Panc1 (cell line): ENCODE results near the gene GSTA5. TPM values are rescaled to one million over a fixed set of nuclear protein-coding genes. Genes with fewer than 3 reads are reported as not detected.
"Not testable (repeated sequence)": the region's sequence is repeated elsewhere in the genome, so short reads cannot be mapped to it uniquely, and the experiment has no call there.

ENCODE experiments used
- ATAC-seq: fragments of 200-7000 bp; cut with Tn5 transposase; 2 replicates; pipeline ENCODE4 v1.9.1; 2020; ENCODE audit warnings: mild to moderate bottlenecking, moderate library complexity
- BruUV-seq: library from RNA; stranded (reverse); fragments of 400-500 nt; replicated peaks from 2 replicates; lab custom pipeline; 2021; lab: Mats Ljungman, UMichigan
- CTCF ChIA-PET: fragments of 300-600 bp; sonication (Branson Sonifier 250); formaldehyde crosslinking; loops from one replicate; lab custom pipeline; 2022; ENCODE audit warnings: antibody characterized with exemption; lab: Charles Lee
- POLR2A ChIA-PET: fragments of 300-600 bp; sonication (Branson Sonifier 250); formaldehyde crosslinking; loops from one replicate; lab custom pipeline; 2022; ENCODE audit warnings: antibody characterized with exemption; lab: Charles Lee
- DNase-seq: peaks from one replicate; pipeline ENCODE4 v3.0.0-alpha.2; 2010; ENCODE audit warnings: low read depth, low spot score
- H3K27ac ChIP-seq: 2 replicates; pipeline ENCODE4 v1.5.1; 2011; ENCODE audit warnings: mild to moderate bottlenecking, low read length, inconsistent platforms
- H3K27me3 ChIP-seq: fragments of 200-500 bp; sonication (Bioruptor generic); 2 replicates; pipeline ENCODE4 v1.6.0; 2014; ENCODE audit warnings: low read length, inconsistent platforms; ENCODE audit not compliant: control insufficient read depth, insufficient read depth
- H3K36me3 ChIP-seq: fragments of 200-500 bp; sonication (Bioruptor generic); 2 replicates; pipeline ENCODE4 v1.5.1; 2014; ENCODE audit warnings: inconsistent platforms, mild to moderate bottlenecking, low read length, moderate library complexity; ENCODE audit not compliant: control insufficient read depth, insufficient read depth
- H3K4me1 ChIP-seq: 2 replicates; pipeline ENCODE4 v1.5.1; 2011; ENCODE audit warnings: inconsistent platforms, mild to moderate bottlenecking, low read length, moderate library complexity; ENCODE audit not compliant: control insufficient read depth, insufficient read depth
- H3K4me3 ChIP-seq, 2 experiments: 2 replicates each; pipeline ENCODE4 v1.5.1; 2011 to 2012; ENCODE audit warnings: low read depth in 2 of 2, low read length in 2 of 2, mild to moderate bottlenecking in 2 of 2, inconsistent platforms in 1 of 2, moderate library complexity in 1 of 2
- H3K9me3 ChIP-seq: fragments of 200-500 bp; sonication (Bioruptor generic); 2 replicates; pipeline ENCODE4 v1.5.1; 2014; ENCODE audit warnings: low read depth, mild to moderate bottlenecking, inconsistent platforms, low read length, moderate library complexity; ENCODE audit not compliant: control insufficient read depth, insufficient read depth
- POLR2AphosphoS5 ChIP-seq: IDR thresholded peaks from 2 replicates; pipeline ENCODE4 v1.6.1; 2012; ENCODE audit warnings: mild to moderate bottlenecking, low read depth, low read length, moderate library complexity
- SIN3A ChIP-seq: IDR thresholded peaks from 2 replicates; pipeline ENCODE4 v1.6.1; 2012; ENCODE audit warnings: low read depth, mild to moderate bottlenecking, low read length, moderate library complexity, borderline replicate concordance; ENCODE audit not compliant: insufficient read depth
- TCF7L2 ChIP-seq: IDR thresholded peaks from 2 replicates; pipeline ENCODE4 v1.6.1; 2011; ENCODE audit warnings: mild to moderate bottlenecking, low read depth, low read length, inconsistent platforms
- in situ Hi-C: cut with HindIII; loops from 2 replicates; pipeline ENCODE4 v1.10.0; 2016; ENCODE audit warnings: low sequenced_read_pairs, low pct_unique_long_range_greater_than_20kb
- intact Hi-C: fragments of 100-400 bp; cut with micrococcal nuclease; formaldehyde crosslinking; loops from one replicate; pipeline ENCODE4 v1.10.0; 2022; ENCODE audit not compliant: unreplicated experiment
- total RNA-seq: library from RNA; stranded (reverse); gene quantifications from one replicate; pipeline ENCODE4 v1.2.1, GENCODE V29; 2021; ENCODE audit not compliant: unreplicated experiment
- TF ChIP-seq, protein P1 (sequence below): fragments of 450-650 bp; IDR thresholded peaks from 2 replicates; pipeline ENCODE4 v1.5.1; 2017; ENCODE audit warnings: mild to moderate bottlenecking
- TF ChIP-seq, protein P2 (sequence below), 2 experiments: IDR thresholded peaks; 2 replicates each; pipeline ENCODE4 v1.6.1; 2011 to 2012; ENCODE audit warnings: low read depth in 2 of 2, control low read depth in 1 of 2, low read length in 1 of 2, mild to moderate bottlenecking in 1 of 2, moderate library complexity in 1 of 2; ENCODE audit not compliant: insufficient read depth in 1 of 2

Gene GSTA5
- total RNA-seq, 1 experiment from 2014 or later: not detected

DNA sequence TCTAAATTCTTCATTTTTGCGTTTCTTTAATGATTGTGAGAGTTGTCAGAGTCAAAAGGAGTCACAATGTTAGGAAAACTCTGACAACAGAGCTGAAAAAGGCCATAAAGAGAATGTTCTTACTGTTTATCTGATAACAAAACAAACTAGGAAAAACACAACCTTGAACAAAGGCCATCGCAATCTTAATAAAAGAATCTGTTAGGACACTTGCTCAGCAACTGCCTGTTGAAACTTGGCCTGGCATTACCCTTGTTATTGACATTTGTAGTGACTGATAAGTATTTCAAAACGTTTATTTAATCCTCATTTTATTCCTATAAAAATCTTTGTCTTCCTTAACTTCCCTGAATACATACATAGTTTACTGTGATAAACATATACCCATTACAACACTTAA is 52.7 kb downstream of the GSTA5 start:
- H3K9me3 ChIP-seq: no peaks in the 10 kb centered on the region
- no peaks in the 10 kb centered on the region for H3K4me1 ChIP-seq
- ChIA-PET POLR2A (no interaction called here), CTCF (no interaction called here)
- no peaks in the 10 kb centered on the region for H3K36me3 ChIP-seq
- BruUV-seq: no TSS peak
- ATAC-seq (no peak), DNase-seq (no peak)
- intact Hi-C loops (no loop called here), in situ Hi-C loops (no loop called here)
- H3K4me3 ChIP-seq: no peak overlapping the region
- H3K27me3 ChIP-seq: no peaks in the 10 kb centered on the region
- H3K27ac ChIP-seq: no peak overlapping the region
- TF ChIP-seq, protein P1, sequence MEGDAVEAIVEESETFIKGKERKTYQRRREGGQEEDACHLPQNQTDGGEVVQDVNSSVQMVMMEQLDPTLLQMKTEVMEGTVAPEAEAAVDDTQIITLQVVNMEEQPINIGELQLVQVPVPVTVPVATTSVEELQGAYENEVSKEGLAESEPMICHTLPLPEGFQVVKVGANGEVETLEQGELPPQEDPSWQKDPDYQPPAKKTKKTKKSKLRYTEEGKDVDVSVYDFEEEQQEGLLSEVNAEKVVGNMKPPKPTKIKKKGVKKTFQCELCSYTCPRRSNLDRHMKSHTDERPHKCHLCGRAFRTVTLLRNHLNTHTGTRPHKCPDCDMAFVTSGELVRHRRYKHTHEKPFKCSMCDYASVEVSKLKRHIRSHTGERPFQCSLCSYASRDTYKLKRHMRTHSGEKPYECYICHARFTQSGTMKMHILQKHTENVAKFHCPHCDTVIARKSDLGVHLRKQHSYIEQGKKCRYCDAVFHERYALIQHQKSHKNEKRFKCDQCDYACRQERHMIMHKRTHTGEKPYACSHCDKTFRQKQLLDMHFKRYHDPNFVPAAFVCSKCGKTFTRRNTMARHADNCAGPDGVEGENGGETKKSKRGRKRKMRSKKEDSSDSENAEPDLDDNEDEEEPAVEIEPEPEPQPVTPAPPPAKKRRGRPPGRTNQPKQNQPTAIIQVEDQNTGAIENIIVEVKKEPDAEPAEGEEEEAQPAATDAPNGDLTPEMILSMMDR: no peak
- TF ChIP-seq POLR2AphosphoS5 (no peak), TCF7L2 (no peak), SIN3A (no peak)
- TF ChIP-seq, protein P2, sequence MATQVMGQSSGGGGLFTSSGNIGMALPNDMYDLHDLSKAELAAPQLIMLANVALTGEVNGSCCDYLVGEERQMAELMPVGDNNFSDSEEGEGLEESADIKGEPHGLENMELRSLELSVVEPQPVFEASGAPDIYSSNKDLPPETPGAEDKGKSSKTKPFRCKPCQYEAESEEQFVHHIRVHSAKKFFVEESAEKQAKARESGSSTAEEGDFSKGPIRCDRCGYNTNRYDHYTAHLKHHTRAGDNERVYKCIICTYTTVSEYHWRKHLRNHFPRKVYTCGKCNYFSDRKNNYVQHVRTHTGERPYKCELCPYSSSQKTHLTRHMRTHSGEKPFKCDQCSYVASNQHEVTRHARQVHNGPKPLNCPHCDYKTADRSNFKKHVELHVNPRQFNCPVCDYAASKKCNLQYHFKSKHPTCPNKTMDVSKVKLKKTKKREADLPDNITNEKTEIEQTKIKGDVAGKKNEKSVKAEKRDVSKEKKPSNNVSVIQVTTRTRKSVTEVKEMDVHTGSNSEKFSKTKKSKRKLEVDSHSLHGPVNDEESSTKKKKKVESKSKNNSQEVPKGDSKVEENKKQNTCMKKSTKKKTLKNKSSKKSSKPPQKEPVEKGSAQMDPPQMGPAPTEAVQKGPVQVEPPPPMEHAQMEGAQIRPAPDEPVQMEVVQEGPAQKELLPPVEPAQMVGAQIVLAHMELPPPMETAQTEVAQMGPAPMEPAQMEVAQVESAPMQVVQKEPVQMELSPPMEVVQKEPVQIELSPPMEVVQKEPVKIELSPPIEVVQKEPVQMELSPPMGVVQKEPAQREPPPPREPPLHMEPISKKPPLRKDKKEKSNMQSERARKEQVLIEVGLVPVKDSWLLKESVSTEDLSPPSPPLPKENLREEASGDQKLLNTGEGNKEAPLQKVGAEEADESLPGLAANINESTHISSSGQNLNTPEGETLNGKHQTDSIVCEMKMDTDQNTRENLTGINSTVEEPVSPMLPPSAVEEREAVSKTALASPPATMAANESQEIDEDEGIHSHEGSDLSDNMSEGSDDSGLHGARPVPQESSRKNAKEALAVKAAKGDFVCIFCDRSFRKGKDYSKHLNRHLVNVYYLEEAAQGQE (IDR thresholded peaks at IDR 0.05; ENCODE audit: insufficient read depth in 1 of 2, low read depth in 2 of 2, low read length in 1 of 2): no peak

DNA sequence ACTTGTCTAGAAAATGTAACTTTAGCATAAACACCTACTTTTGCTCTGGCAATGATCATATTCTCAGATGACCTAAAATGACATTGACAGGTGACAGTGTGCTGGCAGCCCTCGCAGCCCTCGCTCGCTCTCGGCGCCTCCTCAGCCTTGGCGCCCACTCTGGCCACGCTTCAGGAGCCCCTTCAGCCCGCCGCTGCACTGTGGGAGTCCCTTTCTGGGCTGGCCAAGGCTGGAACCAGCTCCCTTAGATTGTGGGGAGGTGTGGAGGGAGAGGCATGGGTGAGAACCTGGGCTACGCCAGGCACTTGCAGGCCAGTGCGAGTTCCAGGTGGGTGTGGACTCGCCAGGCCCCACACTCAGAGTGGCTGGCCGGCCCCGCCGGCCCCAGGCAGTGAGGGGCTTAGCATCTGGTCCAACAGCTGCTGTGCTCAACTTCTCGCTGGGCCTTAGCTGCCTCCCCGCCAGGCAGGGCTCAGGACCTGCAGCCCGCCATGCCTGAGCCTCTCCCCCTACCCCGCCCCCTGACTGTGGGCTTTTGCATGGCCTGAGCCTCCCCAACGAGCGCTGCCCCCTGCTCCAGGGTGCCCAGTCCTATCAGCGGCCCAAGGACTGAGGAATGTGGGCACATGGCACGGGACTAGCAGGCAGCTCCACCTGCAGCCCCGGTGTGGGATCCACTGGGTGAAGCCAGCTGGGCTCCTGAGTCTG is 54.2 kb downstream of the GSTA5 start:
- in situ Hi-C loops: no loop called here
- ChIA-PET CTCF (no interaction called here), POLR2A (no interaction called here)
- ATAC-seq (no peak), DNase-seq (no peak)
- intact Hi-C loops: no loop called here
- BruUV-seq: no TSS peak
- H3K9me3 ChIP-seq: no peaks in the 10 kb centered on the region
- no peaks in the 10 kb centered on the region for H3K4me1 ChIP-seq
- no peak overlapping the region for H3K4me3 ChIP-seq
- H3K36me3 ChIP-seq: no peaks in the 10 kb centered on the region
- H3K27ac ChIP-seq: no peak overlapping the region
- H3K27me3 ChIP-seq: no peaks in the 10 kb centered on the region; the same call in 1 of the 2 replicates
- TF ChIP-seq POLR2AphosphoS5: no peak
- TF ChIP-seq, protein P2 (IDR thresholded peaks at IDR 0.05; ENCODE audit: insufficient read depth in 1 of 2, low read depth in 2 of 2, low read length in 1 of 2): no peak
- no peak for TF ChIP-seq SIN3A
- TF ChIP-seq, protein P1: no peak
- TF ChIP-seq TCF7L2: no peak

DNA sequence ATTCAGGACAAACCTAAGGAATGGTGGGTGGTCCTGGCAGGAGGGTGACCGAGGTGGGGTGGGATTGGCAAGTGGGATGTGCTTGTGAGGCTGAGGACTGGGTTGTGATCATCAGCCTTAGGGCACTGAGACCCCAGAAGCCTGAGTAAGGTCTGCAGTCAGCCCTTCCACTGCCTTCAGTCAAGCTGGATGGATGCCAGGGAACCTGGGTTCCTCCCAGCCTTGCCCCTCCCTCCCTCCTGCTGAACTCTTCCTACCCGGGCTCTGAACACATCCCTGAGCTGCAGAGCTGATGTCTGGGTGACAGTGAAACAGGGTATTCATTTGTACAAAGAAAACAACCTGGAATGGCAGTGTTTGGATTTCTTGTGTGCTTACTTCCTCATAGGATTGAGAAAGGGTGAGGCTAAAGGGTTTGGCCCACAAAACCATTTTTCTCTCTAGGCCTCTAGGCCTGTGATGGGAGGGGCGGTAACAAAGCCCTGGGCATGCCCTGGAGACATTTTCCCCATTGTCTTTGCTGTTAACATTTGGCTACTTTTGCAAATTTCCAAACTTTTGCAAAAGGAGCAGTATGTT is 57.8 kb downstream of the GSTA5 start:
- intact Hi-C loops, BruUV-seq, POLR2A ChIA-PET, H3K27me3 ChIP-seq, CTCF ChIA-PET, ATAC-seq, DNase-seq, H3K9me3 ChIP-seq, H3K4me3 ChIP-seq, H3K4me1 ChIP-seq, in situ Hi-C loops, H3K27ac ChIP-seq, H3K36me3 ChIP-seq: not testable (repeated sequence)
